ENCODE data around the gene DIO1.

The DIO1 gene

DNA sequence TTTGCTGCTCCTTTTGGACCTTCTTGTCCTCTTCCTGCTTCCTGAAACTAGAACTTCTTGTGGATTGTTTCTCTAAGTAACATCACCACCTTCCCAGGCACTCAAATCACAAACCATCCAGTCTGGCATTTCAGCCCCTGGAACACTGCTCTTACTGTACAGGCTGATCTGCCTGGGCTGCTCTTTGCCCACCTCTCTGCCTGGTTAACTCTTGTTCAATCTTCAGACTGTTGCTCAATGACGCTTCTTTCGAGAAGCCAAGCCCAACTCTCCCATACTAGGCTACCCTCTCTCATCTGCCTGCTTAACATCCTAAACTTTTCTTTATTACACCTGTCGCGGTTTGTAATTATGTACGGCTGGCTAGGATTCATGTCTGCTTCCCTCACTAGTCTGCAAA is 657 bp downstream of the DIO1 start:
- DNase-seq (ENCODE audit: low read depth in 3 of 3), result no peak

DNA sequence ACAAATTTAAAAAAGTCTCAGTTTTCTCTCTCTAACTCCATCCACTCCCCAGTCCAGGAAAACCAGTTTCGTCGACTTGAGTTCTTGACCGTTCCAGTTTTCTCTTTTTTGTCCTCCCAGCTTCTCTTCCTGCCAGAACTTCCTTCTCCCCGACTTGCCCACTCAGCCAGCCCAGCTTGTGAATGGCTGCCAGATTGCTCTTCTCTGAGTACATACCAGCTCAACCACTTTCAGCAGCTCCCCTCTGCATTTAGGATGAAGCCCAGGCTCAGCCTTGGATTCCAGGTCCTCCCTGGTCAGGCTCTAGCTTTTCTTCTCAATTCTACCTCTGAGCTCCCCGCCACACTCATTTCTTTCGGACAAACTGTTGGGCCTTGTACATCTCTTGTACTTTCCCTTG is 1.4 kb downstream of the DIO1 start:
- no peak for DNase-seq (ENCODE audit: low read depth in 3 of 3)

DNA sequence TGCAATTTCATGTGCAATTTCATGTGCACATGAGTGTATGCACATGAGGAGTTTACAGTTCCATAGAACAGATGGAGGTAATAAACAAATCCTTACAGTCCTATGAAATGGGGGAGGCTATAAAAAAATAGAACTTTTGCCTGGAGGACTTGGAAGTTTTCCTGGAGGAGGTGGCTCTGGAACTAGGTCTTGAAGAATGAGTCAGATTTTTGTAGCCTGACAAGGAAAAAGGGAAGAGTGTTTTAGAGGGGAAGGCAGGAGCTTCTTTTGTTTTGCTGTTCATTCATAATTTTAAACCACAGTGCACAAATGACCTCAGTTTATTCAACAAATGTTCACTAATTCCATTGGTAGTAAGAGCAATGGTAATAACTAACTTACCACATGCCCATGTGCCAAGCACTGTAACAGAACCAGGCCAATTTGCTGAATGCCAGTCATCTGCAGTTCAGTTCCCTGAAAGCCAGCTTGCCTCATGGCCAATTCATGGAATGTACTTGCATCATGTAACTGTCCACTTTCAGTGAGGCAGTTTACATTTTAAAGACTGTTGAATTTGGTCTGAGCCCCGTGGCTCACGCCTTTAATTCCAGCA is 2.7 kb downstream of the DIO1 start:
- DNase-seq (ENCODE audit: low read depth in 3 of 3), result no peak

DNA sequence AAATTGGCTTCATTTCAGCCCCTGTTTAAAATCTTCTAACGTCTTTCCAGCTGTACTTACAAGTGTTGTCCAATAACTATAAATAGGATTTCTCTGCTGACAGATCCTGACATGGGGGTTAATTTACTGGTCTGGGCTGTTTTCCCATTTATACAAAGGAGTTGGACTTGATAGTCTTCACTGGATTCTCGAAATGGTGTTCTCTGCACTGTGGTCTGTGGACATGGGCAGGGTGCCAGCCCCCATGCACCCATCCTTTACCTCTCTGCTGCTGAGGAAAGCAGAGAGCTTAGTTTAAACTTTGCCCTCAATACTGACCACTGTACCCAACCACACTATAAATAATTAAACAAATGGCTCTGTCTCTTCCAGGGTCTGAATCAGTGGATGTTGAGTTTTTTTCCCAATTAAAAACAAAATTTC is 5.2 kb downstream of the DIO1 start:
- no peak for DNase-seq (ENCODE audit: low read depth in 3 of 3)

DNA sequence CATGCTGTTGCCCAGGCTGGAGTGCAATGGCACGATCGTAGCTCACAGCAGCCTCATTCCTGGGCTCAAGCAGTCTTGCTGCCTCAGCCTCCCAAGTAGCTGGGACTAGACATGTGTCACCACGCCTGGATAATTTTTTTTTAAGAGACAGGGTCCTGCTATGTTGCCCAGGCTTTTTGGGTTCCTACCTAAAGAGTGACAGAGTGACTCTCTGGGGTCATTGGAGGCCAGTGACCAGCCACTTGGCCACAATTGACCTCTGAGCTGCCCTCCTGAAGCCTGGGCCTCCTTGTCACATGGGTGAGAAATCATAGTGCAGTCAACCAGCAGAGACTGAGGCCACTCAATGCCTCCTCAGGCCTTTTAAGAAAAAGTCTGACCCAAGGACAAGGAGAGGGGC is 5.7 kb downstream of the DIO1 start:
- DNase-seq (ENCODE audit: low read depth in 3 of 3), result no peak

DNA sequence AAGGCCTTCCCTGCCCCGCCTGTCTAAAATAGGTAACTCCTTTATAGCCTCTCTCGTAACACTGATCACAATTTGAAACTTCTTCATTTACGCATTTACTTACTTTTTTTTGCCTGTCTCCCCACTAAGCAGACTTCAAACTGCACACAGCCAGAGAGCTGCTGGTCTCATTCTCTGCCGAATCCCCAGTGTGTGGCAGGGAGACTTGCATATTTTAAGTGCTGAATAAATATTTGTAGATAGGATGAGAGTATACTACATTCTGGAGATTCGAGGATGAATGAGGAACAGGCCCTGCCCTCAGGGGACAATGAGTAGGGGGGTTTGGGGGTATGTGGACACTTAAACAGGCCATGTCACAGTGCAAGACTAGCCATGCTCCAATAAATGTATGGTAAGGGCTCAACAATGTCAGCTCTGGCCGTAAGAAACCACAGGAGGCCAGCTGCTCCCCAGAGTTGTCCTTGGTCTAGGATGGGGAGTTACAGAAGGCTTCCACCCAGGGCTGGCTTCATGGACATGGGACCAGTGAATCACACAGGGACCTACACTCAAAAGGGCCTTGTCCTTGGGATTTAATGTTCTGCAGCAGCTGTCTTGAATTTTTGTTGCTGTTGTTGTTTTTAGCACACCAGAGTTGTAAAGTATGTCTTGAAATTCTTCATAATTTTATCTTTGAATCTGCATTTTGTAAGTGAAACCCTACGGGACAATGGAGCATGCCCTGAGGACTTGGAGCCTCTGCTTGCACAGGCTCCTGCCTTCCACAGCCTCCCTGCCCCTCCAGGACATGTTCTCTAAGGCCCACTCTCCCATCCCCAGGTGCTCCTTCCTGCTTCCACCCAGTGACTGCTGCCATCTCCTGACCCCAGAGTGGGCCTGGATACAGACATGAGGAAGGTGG is 8.5 kb downstream of the DIO1 start:
- DNase-seq (ENCODE audit: low read depth in 3 of 3), result no peak

DNA sequence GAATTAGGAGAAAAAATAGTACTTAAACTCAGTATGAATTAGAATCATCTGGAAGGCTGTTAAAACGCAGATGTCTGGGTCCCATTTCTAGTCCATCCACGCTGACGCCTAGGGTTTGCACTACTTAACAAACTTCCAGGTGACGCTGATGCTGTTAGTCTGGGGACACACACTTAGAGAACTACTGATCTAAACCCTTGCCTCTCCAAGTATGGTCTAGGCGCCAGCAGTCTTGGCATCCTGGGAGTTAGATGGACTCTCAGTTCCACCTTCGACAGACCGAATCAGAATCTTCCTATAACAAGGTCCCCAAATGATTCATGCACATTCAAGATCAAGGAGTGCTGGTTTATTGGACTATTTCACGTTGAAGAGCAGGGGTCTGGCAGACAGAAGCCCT is 11.5 kb downstream of the DIO1 start:
- DNase-seq (ENCODE audit: low read depth in 3 of 3), result no peak

DNA sequence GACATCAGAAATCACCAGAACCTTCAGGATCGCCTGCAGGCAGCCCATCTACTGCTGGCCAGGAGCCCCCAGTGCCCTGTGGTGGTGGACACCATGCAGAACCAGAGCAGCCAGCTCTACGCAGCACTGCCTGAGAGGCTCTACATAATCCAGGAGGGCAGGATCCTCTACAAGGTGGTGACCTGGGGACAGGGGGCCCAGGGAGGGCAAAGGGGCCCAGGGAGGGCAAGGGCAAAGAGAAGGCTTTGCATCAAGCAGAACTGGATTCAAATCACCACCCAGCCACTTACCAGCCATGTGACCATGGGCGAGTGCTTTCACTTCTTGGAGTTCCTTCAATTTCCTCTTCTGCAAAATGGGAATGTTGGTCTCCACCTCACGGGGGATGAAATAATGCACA is 12.1 kb downstream of the DIO1 start:
- no peak for DNase-seq (ENCODE audit: low read depth in 3 of 3)

DNA sequence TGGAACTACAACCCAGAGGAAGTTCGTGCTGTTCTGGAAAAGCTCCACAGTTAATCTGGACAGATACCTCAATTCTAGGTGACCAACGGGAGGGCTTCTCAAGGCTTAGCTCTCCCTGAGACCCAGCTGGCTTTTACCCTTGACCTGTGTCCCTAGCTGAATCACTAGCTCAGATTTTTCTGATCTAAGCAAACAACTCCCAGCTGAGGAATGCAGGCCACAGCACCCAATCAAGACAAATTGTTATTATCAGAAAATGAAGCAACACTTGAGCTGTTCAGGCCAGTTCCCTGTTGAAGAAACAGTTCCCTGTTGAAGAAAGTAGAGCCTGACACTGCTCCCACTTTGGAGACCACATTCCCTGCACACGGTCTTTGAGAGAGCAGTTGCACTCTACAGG is 16.0 kb downstream of the DIO1 start:
- DNase-seq (ENCODE audit: low read depth in 3 of 3), result no peak

DNA sequence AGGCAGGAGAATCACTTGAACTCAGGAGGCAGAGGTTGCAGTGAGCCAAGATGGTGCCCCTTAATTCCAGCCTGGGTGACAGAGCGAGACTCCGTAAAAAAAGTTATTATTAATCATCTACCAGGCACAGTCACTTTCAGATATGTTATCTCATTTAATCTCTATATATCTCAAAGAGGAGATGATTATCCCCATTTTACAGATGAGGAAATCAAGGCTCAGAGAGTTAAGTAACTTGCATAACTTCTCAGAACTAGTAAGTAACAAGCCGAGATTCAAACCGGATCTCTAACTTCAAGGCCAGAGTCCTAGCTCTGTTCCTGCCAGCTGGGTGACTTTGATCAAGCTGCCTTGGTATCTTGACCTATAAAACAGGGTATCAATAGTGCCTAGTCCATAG is 17.5 kb downstream of the DIO1 start:
- no peak for DNase-seq (ENCODE audit: low read depth in 3 of 3)

DNA sequence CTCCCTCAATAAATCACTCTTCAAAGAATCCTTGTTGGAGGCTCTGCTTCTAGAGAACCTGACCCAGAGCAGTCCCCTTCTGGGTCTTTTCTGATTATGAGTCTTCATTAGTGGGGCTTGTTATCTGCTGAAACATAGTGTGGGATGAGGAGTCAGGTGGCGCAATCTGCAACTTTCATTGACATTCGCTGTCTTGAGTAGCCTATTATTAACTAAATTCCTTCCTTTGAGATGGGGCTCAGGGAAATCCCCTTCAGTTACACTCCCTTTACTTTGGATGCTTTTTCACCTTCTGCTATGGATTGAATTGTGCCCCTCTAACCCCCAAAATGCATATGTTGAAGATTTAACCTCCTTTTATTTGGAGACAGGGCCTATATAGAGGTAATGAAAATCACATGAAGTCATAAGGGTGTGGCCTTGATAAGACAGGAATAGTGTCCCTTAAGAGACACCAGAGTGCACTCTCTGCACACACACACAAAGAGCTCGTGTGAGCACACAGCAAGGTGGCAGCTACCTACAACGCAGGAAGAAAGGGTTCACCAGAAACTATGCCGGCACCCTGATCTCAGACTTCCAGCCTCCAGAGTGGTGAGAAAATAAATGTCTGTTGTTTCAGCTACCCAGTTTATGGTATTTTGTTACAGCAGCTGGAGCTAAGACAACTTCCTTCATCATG is 19.5 kb downstream of the DIO1 start:
- DNase-seq (ENCODE audit: low read depth in 3 of 3), result no peak

DNA sequence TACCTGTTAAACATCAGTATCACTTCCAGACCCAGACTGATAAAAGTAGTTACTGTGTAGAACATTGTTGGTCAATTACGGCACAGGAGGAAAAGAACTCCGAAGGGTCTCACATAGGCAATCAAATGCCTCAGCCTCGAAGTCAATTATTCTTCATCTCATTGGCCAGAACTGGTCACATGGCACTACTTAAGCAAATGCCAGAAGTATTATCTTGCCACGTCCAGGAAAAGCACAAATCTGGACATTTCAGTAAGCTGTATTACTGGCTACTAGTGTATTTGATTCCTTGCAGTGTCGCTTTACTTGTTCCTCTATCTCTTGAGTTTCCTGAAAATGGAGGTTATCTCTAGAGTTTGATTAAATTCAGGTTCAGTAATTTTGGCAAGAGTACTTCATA is 24.4 kb downstream of the DIO1 start:
- DNase-seq (ENCODE audit: low read depth in 3 of 3), result no peak

DNA sequence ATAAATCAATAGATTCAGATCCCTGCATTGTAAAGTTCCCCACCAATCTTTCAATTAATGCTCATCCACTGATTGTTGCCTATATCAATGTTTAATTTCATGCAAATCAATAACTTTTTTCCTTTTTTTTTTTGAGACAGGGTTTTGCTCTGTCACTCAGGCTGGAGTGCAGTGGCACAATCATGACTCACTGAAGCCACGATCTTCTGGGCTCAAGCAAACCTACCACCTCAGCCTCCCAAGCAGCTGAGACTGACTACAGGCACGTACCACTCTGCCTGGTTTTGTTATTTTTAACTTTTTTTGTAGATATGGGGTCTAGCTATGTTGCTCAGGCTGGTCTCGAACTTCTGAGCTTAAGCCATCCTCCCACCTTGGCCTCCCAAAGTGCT is 25.7 kb downstream of the DIO1 start:
- no peak for DNase-seq (ENCODE audit: low read depth in 3 of 3)

DNA sequence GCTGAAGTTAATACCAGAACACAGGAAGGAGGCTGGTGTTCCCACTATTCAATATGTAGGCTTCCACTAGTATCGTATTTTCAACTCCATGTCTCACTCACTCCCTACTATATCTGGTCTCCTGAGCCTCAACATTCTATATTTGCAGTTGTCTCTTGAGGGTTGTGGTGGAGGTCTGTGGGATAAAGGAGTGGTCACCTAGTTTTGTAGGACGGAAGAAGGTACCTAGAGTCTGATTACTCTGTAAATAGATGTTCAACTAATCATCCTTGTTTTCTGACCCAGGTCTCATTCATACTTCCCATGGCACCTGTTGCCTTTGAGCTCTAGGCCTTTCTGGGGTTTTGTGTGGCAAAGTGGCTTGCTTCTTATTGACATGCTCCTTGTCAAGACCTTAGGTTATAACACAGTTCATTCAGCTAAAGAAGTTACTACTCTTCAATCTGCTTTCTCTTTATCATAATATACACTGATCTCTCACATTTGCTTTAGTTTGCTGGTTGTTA is 33.4 kb downstream of the DIO1 start:
- DNase-seq (ENCODE audit: low read depth in 3 of 3), result no peak

DNA sequence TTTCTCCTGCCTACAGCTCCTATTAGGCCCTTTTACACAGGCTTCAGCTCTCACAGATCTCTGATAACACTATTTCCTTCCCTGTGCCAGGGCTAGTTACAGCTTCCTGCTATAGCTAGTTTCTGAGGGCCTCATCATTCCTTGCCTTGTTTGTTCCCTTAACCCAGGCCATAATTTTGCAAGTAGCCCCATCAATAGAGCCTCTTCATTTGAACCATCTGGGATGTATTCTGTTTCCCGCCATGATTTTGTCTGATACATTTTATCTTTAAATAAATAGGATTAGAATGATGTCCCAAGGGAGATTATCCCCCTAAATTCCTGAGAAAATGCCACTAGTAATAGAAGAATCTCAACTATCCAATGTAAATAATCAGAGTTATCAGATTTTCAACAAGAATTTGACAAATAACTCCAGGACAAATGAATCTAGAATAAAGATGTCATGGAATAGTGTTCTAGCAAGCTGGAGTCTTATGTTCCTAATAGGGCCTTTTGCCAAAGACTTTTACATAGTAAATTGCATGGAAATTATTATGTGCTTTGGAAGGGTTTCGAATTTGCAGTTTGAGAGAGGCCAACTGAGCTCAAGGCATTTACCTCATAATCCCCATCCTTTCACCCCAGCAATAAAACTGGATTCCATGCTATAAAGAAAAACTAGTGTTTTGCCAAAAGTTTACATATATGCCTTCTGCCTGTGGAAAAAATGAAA is 35.4 kb downstream of the DIO1 start:
- DNase-seq (ENCODE audit: low read depth in 3 of 3), result no peak

DNA sequence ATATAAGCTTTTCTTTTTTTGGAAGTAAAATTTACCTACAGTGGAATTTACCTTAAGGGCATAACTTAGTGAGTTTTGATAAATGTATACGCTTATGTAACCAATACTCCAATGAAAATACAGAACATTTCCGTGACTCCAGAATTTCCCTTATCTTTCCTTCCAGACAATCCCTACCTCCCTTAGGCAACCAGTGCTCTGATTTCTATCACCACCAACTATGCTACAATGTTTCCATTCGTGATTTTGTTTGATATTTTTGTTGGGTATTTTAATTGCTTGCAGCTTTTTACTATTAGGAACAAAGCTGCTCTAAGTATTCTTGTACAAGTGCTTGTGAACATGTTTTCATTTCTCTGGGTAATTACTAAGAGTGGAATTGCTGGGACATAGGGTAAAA is 36.9 kb downstream of the DIO1 start:
- DNase-seq (ENCODE audit: low read depth in 3 of 3), result no peak

DNA sequence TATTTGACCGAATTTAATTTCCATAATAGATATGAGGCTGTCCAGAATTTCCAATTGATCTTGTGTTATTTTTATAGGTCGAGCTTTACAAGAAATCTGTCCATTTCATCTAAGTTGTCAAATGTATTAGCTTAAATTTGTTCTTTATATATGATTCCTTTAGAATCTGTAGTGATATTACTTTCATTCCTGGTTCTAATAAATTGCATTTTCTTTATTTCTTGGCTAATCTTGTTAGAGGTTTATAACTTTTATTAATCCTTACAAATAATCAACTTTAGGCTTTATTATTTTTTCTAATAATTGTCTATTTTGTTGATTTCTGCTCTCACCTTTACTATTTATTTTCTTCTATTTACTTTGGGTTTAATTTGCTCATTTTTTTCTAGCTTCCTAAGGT is 37.5 kb downstream of the DIO1 start:
- no peak for DNase-seq (ENCODE audit: low read depth in 3 of 3)

DNA sequence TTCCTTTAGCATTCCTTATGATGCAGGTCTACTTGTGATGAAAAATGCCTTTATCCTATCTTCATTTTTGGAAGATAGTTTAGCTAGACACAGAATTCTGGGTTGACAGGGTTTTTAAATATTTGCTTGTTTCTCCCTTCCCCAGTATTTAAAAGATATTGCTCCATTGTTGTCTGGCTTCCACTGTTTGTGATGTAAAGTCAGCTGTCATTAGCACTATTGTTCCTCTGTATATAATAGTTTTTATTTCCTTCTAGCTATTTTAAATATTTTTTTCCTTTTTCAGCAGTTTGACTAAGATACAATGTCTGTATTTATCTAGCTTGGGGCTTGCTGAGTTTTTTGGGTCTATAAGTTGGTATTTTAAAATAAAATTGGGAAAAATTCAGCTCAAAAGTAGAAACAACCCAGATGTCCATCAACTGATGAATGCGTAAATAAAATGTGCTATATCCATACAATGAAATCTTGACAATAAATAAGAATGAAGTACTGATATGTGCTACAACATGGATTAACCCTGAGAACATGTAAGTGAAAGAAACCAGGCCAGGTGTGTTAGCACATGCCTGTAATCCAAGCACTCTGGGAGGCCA is 40.3 kb downstream of the DIO1 start:
- no peak for DNase-seq (ENCODE audit: low read depth in 3 of 3)

DNA sequence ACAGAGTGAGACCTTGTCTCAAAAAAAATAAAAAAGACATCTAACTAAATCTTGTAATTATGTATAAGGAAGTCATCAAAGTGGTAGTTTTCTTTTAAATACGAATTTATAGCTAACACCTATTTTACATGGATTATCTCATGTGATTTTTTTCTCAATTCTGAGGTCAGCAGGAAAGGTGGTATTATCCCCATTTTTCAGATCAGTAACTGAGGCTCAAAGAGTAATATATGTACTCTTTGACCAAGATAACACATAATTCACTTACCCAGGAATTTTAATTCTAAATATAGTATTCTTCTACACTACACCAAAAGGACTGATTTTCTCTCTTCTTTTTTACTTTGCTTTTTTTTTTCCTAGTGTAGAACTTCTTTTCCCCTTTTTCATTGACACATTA is 42.4 kb downstream of the DIO1 start:
- no peak for DNase-seq (ENCODE audit: low read depth in 3 of 3)

DNA sequence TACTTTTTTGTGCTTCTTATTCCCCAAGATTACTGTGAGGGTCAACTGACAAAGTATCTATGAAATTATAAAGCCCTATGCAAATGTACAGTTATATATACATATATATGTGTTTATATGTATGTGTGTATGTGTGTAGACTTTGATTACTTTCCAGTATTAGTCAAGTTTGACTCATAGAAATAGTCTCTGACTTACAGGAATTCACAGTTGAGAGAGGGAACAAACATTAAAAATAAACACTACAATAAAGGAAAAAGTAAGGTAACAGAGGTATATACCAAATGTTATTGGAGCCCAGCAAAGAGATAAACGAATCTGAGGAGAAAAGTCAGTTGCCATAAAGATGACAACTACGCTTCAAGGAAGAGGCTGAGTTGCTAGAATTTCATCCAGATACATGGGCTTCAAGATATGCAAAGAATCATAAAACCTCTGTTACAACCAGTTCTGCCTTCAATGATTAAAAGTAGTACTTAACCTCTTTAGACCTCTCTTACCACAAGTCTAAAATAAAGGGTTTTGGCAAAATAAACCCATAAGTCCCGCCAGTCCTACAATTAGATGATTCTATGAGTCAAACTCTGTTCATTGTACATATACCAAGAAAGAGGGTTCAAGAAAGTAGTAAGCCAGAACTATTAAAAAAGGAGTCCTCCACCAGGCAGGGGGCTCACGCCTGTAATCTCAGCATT is 44.3 kb downstream of the DIO1 start:
- no peak for DNase-seq (ENCODE audit: low read depth in 3 of 3)

Measured in stimulated activated CD4-positive, alpha-beta T cell treated with anti-CD3 and anti-CD28 coated beads, TNF-alpha, amount 100 ng/mL, for 4 hours (primary cell).